Chondrocyte (in vitro differentiated cells): ENCODE measurements around the gene DSC3. TPM values are rescaled to one million over a fixed set of nuclear protein-coding genes. Genes with fewer than 3 reads are reported as not detected.

ENCODE experiments used
- DNase-seq: peaks from one replicate; pipeline ENCODE4 v3.0.0; 2021; ENCODE audit warnings: mixed read lengths, low spot score
- H3K27ac Mint-ChIP-seq: one replicate; pipeline ENCODE4 v1.8.0; 2021; ENCODE audit warnings: mild to moderate bottlenecking, moderate library complexity, mixed read lengths; ENCODE audit not compliant: unreplicated experiment
- H3K27me3 Mint-ChIP-seq: 2 replicates; pipeline ENCODE4 v1.8.0; 2021; ENCODE audit warnings: low read depth, mixed read lengths
- H3K36me3 Mint-ChIP-seq: 2 replicates; pipeline ENCODE4 v1.8.0; 2021; ENCODE audit warnings: low read depth, mixed read lengths
- H3K4me1 Mint-ChIP-seq: 2 replicates; pipeline ENCODE4 v1.8.0; 2021; ENCODE audit warnings: low read depth, mild to moderate bottlenecking, mixed read lengths
- H3K4me3 Mint-ChIP-seq: one replicate; pipeline ENCODE4 v1.8.0; 2021; ENCODE audit warnings: mild to moderate bottlenecking, moderate library complexity, mixed read lengths; ENCODE audit not compliant: unreplicated experiment
- H3K9me3 Mint-ChIP-seq: 2 replicates; pipeline ENCODE4 v1.8.0; 2021; ENCODE audit warnings: low read depth, mixed read lengths
- total RNA-seq: library from RNA; stranded (reverse); gene quantifications from 3 replicates; pipeline ENCODE4 v1.2.1, GENCODE V29; 2021
- TF ChIP-seq, protein P1 (sequence below): fragments of 200-600 bp; sonication (generic); IDR thresholded peaks from 2 replicates; pipeline ENCODE4 v1.5.0; 2021; ENCODE audit warnings: antibody characterized with exemption, mild to moderate bottlenecking, moderate library complexity

Gene DSC3
- total RNA-seq, 1 donor from 2014 or later: 3.2 TPM

DNA sequence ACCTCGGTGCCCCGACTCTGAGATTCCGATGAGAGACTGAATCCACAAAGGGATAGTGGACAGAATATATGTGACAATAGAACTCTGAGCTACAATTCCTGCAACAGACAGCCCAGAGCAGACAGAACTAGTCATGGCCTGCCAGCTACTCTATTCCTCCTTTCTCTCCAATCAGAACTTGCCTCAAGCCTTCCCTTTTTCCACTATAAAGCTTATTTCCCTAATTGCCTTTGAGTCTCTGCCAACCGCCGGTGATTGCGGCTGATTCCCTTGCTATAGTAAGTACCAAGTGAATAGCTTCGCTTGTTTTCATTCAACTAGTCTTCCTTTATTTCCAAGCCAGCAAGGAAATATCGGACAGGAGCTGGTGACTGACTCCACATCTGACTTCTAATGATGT is 96.8 kb downstream of the DSC3 start:
- no peak overlapping the region for H3K27ac Mint-ChIP-seq
- no peak overlapping the region for H3K4me3 Mint-ChIP-seq
- peaks cover 2% of the 10 kb centered on the region for H3K36me3 Mint-ChIP-seq
- H3K4me1 Mint-ChIP-seq: no peaks in the 10 kb centered on the region
- peaks cover 10% of the 10 kb centered on the region for H3K9me3 Mint-ChIP-seq
- peaks cover 9% of the 10 kb centered on the region for H3K27me3 Mint-ChIP-seq
- DNase-seq: no peak
- TF ChIP-seq, protein P1, sequence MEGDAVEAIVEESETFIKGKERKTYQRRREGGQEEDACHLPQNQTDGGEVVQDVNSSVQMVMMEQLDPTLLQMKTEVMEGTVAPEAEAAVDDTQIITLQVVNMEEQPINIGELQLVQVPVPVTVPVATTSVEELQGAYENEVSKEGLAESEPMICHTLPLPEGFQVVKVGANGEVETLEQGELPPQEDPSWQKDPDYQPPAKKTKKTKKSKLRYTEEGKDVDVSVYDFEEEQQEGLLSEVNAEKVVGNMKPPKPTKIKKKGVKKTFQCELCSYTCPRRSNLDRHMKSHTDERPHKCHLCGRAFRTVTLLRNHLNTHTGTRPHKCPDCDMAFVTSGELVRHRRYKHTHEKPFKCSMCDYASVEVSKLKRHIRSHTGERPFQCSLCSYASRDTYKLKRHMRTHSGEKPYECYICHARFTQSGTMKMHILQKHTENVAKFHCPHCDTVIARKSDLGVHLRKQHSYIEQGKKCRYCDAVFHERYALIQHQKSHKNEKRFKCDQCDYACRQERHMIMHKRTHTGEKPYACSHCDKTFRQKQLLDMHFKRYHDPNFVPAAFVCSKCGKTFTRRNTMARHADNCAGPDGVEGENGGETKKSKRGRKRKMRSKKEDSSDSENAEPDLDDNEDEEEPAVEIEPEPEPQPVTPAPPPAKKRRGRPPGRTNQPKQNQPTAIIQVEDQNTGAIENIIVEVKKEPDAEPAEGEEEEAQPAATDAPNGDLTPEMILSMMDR: no peak

GRCh38 chr18:30944773-30945417 is 97.6 kb downstream of the DSC3 start:
- Mint-ChIP-seq H3K27ac (no peak overlapping the region), H3K9me3 (peaks cover 19% of the 10 kb centered on the region), H3K36me3 (peaks cover 2% of the 10 kb centered on the region), H3K27me3 (peaks cover 4% of the 10 kb centered on the region), H3K4me1 (no peaks in the 10 kb centered on the region), H3K4me3 (no peak overlapping the region)
- TF ChIP-seq, protein P1: no peak
- no peak for DNase-seq

DNA sequence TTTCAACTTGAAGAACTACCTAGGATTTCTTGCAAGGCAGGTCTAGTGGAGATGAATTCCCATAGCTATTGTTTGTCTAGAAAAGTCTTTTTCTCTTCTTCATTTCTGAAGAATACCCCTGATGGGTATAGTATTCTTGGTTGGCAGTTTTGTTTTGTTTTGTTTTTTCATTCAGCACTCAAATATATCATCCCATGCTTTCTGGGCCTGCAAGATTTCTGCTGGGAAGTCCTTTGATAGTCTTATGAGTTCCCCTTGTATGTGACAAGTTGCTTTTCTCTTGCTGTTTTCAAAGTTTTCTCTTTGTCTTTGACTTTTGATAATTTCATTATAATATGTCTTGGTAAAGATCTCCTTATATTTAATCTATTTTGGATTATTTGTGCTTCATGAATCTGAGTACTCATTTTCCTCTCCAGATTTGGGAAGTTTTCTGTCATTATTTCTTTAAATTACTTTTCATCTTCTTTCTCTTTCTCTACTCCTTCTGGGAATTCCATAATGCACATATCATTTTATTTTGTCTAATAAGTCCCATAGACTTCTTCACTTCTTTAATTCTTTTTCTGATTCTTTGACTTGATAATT is 101.5 kb downstream of the DSC3 start:
- H3K4me1 Mint-ChIP-seq: no peaks in the 10 kb centered on the region
- no peak for DNase-seq
- peaks cover 19% of the 10 kb centered on the region for H3K9me3 Mint-ChIP-seq
- TF ChIP-seq, protein P1: no peak
- H3K4me3 Mint-ChIP-seq: no peak overlapping the region
- no peak overlapping the region for H3K27ac Mint-ChIP-seq
- peaks cover 2% of the 10 kb centered on the region for H3K27me3 Mint-ChIP-seq
- H3K36me3 Mint-ChIP-seq: peaks cover 2% of the 10 kb centered on the region

Other genes with a start within 250 kb of the DSC3 start
- 0.58 to 2.3 TPM (median 2.0 TPM) in 3 replicates for gene DSC2, start 59.7 kb upstream of the DSC3 start, total RNA-seq
- gene DSC1, start 120.1 kb upstream of the DSC3 start, total RNA-seq: not detected in 3 replicates